NCI-H128 (cell line): ENCODE results near the gene PFDN5.
"Not testable (repeated sequence)": the region's sequence is repeated elsewhere in the genome, so short reads cannot be mapped to it uniquely, and the experiment has no call there.

Experiments used
- DNase-seq: peaks from one replicate; lab custom pipeline; 2025; ENCODE audit not compliant: unreplicated experiment; lab: John Stamatoyannopoulos, UW

Gene PFDN5

GRCh38 chr12:53326460-53327185 is 31.3 kb downstream of the PFDN5 start:
- DNase-seq: no peak

GRCh38 chr12:53327435-53328042 is 32.2 kb downstream of the PFDN5 start:
- DNase-seq: no peak

DNA sequence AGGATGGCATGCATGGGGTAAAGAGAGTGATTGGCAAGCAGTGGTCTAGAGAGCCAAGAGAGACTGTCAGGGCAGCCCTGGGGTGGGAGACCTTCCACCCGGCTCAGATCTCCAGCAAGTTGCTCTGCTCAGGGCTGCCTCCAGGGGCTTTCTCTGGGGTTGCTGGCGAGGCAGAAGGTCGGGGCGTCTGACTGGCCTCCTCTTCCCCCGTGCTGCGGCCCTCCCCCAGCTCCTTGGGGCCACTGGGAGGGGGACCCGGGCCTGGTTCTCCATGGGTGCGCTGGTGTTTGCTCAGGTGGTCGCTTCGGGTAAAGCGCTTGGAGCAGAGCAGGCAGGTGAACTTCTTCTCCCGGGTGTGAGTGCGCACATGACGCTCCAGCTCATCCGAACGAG is 32.7 kb downstream of the PFDN5 start:
- DNase-seq: no peak

- no peak for DNase-seq
These were observed 35.3 kb downstream of the PFDN5 start for GRCh38 chr12:53330671-53331070.

GRCh38 chr12:53332339-53332738 is 37.0 kb downstream of the PFDN5 start:
- DNase-seq: not testable (repeated sequence)

DNA sequence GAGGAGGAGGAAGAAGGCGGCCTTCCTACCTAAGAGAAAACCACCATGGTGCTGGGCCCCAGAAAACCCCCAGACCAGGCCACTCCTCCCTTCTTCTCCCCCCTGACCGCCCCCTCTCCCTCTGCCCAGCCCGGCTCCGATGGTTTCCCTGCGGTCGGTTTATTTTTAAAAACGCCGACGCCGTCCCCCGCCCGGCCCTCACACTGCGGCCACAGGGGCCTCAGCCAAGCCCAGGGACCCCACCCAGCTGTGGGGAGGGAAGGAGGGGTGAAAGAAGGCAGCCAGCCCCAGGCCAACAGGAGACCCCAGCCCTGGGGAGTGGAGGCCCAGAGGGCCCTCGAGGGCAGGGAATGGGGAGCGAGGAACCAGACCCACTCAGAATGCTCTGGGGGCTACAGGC is 37.4 kb downstream of the PFDN5 start:
- no peak for DNase-seq

GRCh38 chr12:53333289-53333688 is 37.9 kb downstream of the PFDN5 start:
- no peak for DNase-seq

GRCh38 chr12:53333845-53334244 is 38.5 kb downstream of the PFDN5 start:
- DNase-seq: no peak

- DNase-seq: no peak
These were observed 39.5 kb downstream of the PFDN5 start for GRCh38 chr12:53334822-53335221.

GRCh38 chr12:53336181-53336681 is 40.9 kb downstream of the PFDN5 start, which contains the start of gene SP7:
Gene SP7 (minus strand): TSS chr12:53336354. CDS start chr12:53335646, 708 bp downstream.
- DNase-seq: no peak

DNA sequence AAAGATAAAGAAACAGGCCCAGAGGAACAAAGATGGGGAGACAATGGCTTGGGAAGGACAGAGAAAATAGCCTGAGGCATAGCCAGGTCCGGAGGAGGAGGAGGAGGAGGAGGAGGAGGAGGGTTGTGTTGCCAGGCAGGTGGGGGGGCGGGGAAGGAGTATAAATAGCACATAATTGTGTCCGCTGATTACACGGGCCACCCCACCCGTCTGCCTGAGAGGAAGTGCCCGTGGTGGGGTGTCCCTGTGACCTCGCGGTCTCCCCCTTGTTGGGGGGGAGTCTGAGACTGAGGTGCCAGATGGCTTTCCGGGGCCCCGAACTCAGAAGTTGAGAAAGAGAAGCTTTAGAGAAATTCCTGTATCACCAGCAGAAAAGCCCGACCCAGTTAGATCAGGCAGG is 42.7 kb downstream of the PFDN5 start:
- DNase-seq: no peak

DNA sequence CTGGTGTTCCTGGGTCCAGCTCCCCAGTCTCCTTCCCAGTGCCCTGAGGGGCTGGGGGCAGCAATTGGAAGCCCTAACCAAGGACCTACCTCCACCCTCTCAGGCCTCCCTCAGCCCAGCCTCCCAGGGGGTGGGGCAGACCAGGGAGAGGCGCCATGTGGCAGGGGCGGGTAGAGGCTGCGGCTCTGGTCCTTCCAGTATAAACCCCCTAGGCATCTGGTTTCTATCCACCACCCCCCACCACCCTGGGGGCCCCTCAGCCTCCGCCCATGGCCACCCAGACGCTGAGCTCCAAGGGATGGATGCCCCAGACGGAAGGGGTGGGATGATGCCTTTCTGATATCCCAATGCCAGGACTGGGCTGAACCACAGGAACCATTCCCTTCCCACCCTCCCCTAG is 43.6 kb downstream of the PFDN5 start:
- no peak for DNase-seq

DNA sequence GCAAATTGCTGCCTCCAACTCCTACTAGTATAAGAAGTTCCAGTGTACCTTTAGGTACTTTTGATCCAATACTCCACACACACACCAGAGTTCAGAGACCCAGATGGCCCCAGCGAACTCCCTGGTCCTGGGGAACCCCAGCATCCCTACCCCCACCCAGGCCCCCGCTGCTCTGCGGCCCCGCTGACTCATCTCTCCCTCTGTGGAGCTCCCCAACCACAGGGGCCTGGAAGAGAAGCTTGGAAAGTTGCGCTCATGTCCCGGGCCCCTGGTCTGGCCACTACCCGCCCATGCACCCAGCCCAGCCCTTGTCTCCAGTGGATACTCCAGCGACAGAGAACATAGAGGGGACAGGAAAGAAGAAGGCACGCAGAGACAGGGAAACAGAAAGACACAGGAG is 45.1 kb downstream of the PFDN5 start:
- DNase-seq: no peak

GRCh38 chr12:53343449-53343848 is 48.1 kb downstream of the PFDN5 start:
- no peak for DNase-seq

GRCh38 chr12:53343969-53344368 is 48.6 kb downstream of the PFDN5 start:
- no peak for DNase-seq

DNA sequence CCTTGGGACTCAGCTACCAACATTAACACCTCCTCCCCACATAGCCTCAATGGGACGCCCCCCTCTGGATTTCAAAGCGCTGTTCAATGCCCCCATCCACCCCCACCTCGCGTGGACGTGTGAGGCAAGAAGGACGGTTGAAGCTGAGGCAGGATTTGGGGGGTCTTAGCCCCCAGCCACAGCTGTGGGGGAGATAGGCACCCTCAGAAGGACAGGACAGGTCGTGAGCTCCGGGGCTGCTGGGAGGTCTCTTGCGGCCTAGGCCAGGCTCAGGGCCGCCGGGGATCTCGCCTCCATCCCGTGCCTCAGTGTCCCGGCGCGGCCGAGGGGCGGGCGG is 49.1 kb downstream of the PFDN5 start:
- no peak for DNase-seq

- DNase-seq: no peak
These were observed 49.6 kb downstream of the PFDN5 start for GRCh38 chr12:53344824-53345485.

DNA sequence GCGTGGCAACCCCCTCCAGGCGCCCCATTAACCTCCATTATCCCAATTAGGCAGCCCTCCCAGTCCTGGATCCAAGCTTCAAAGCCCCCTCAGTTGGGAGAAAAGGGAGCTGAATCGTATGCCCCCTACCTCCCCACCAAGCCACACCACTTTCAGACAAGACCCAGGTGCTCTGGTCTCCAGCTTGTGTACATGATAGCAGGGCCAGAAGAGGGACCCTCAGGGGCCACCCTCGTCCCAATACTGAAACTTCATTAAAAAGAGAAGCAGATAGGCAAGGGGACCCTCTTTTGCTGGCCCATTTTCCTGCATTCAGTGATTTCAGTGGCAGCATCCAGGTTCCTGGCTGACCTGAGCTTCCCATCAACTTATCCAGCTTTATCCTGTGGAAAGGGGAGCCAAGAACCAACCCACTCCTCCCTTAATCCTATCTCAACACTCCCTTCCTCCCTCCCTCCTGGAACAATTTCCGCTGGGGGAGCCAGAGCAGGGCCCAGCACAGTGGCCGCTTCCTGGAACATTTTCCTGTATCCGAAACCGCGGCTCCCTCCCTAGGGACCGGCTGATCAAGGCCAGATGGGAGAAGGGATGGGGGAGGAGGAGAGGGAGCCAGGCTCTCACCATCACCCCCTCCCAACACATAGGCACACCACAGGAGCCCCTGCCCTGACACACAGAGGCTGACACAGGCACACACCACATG is 50.3 kb downstream of the PFDN5 start:
- DNase-seq: no peak

- DNase-seq: no peak
These were observed 51.1 kb downstream of the PFDN5 start for GRCh38 chr12:53346491-53346890.

- DNase-seq: no peak
These were observed 52.6 kb downstream of the PFDN5 start for GRCh38 chr12:53347905-53348304.
